ENCODE measurements around the gene TRAF3. TPM values are rescaled to one million over a fixed set of nuclear protein-coding genes. Genes with fewer than 3 reads are reported as not detected.

TRAF3 gene
- total RNA-seq, 1 donor from 2014 or later, result 14.0 TPM

DNA sequence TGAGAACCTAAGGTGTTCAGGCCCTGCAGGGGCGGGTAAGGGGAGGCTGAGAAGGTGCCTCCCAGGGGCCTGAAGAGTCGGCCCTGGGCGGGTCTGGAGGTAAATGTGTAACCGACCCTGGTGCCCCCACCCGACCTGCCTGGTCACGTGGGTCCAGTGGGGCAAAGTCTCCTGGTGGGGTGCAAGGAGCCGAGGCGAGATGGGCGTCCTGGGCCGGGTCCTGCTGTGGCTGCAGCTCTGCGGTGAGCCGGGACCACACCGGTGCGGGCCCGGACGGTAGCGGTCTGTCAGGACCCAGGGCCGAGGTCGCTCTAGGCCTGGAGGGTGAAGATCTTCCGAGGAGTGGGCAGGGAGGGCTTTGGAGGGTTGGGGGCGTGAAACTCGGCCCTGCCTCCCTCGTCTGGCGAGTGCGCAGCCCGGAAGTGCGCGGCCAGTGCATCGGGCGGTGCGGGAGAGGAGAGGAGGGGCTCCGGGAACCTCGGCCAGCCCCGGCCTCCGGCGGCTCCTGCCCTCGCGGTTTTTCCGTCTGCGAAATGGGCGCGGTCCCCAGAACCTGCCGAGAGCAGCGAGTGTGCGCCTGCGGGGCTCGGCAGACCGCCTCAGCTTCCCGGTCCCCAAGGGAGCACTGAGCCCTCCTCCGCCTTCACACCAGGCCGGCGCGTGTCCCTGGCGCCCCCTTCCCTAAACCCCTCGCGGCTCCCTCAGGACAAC lies 145.4 kb downstream of the TRAF3 start, which contains the start of gene AMN:
Gene AMN, plus strand, starts transcription at position 174 of the 711 bp plus-strand sequence. Its CDS starts 26 bp downstream, at position 200.
- H3K36me3 ChIP-seq, result no peaks in the 10 kb centered on the region
- TF ChIP-seq, protein P1, sequence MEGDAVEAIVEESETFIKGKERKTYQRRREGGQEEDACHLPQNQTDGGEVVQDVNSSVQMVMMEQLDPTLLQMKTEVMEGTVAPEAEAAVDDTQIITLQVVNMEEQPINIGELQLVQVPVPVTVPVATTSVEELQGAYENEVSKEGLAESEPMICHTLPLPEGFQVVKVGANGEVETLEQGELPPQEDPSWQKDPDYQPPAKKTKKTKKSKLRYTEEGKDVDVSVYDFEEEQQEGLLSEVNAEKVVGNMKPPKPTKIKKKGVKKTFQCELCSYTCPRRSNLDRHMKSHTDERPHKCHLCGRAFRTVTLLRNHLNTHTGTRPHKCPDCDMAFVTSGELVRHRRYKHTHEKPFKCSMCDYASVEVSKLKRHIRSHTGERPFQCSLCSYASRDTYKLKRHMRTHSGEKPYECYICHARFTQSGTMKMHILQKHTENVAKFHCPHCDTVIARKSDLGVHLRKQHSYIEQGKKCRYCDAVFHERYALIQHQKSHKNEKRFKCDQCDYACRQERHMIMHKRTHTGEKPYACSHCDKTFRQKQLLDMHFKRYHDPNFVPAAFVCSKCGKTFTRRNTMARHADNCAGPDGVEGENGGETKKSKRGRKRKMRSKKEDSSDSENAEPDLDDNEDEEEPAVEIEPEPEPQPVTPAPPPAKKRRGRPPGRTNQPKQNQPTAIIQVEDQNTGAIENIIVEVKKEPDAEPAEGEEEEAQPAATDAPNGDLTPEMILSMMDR (IDR thresholded peaks at IDR 0.05), result no peak
- intact Hi-C loops (cut with DNase I), result loop anchor here (10.0 kb wide), 1 partner anchor 228 kb away; no protein-coding TSS in a partner anchor
- no peak for DNase-seq (ENCODE audit: extremely low spot score in 2 of 2)
- no peaks in the 10 kb centered on the region for H3K9me3 ChIP-seq
- peak within 1 kb of the TSS; percentile 13 to 15 for H3K4me3 ChIP-seq
- H3K4me1 ChIP-seq, result peaks cover 19% of the 10 kb centered on the region
- H3K27ac ChIP-seq, result no peak within 1 kb of the TSS
- no peaks in the 10 kb centered on the region for H3K27me3 ChIP-seq

DNA sequence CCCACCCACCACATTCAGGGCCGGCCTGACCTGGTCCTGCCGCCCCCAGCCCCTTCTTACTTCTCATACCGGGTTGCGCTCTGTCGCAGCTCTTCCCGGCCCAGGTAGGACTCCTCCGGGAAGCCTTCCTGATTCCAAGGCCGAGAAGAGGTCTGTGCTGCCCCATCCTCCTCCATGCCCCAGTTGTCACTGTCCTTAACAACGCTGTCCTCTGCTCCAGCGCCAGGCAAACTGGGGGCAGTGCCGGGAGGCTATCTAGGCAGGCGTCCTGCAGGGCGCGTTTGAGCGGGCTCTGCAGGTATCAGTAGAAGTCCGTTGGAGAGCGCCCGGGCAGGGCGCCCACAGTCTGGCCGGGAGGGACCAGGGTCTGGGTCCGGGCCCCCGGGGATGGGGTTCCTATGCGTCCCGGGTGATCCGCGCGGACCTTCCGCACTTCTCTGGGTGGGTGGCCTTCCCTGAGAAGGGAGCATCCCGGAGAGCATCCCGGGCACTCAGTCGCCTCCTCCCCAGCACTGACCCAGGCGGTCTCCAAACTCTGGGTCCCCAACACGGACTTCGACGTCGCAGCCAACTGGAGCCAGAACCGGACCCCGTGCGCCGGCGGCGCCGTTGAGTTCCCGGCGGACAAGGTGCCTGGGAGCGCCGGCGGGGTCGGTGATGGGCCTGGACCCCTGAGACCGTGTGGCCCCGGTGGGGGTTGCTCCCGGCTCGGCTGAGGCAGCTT lies 146.1 kb downstream of the TRAF3 start:
- no peaks in the 10 kb centered on the region for H3K27me3 ChIP-seq
- H3K4me3 ChIP-seq, result peak overlapping the region; percentile 13 to 15
- intact Hi-C loops (cut with DNase I), result loop anchor here (10.0 kb wide), 1 partner anchor 229 kb away; no protein-coding TSS in a partner anchor
- H3K9me3 ChIP-seq, result no peaks in the 10 kb centered on the region
- no peak for DNase-seq (ENCODE audit: extremely low spot score in 2 of 2)
- H3K36me3 ChIP-seq, result no peaks in the 10 kb centered on the region
- peaks cover 26% of the 10 kb centered on the region for H3K4me1 ChIP-seq
- no peak overlapping the region for H3K27ac ChIP-seq
- TF ChIP-seq, protein P1 (IDR thresholded peaks at IDR 0.05), result no peak
- TF ChIP-seq POLR2A (IDR thresholded peaks at IDR 0.05) (no peak), POLR2AphosphoS5 (IDR thresholded peaks at IDR 0.05; ENCODE audit: insufficient read depth in 1 of 2, low read depth in 1 of 2) (no peak)

DNA sequence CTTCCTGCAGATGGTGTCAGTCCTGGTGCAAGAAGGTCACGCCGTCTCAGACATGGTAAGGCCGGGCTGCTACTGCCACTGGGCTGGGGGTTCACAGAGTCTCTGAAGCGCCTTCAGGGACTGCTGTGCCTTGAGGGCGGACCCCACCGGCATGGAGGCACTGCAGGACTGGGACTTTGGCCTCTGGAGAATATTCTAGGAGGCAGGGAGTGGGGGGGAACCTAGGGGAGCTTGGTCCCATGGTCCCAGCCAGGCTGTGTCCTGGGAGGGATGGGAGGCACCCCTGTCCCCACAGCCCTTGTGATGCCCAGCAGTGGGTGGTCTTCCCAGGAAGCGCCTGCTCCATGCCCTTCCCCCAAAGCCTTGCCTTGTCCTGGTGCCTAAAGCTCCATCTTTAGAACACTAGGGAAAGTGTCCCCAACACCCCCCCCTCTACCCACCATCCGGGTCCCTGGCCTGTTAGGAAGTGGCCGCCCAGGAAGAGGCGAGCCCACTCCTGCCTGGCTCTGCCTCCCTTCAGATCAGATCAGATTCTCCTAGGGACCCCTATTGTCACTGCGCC lies 146.8 kb downstream of the TRAF3 start:
- Histone ChIP-seq H3K36me3 (no peaks in the 10 kb centered on the region), H3K4me3 (no peak overlapping the region), H3K4me1 (peaks cover 33% of the 10 kb centered on the region), H3K9me3 (no peaks in the 10 kb centered on the region), H3K27me3 (no peaks in the 10 kb centered on the region), H3K27ac (no peak overlapping the region)
- intact Hi-C loops (cut with DNase I), result loop anchor here (10.0 kb wide), 1 partner anchor 229 kb away; no protein-coding TSS in a partner anchor
- DNase-seq (ENCODE audit: extremely low spot score in 2 of 2), result no peak
- no peak for TF ChIP-seq POLR2AphosphoS5 (IDR thresholded peaks at IDR 0.05; ENCODE audit: insufficient read depth in 1 of 2, low read depth in 1 of 2)
- TF ChIP-seq, protein P1 (IDR thresholded peaks at IDR 0.05), result no peak
- no peak for TF ChIP-seq POLR2A (IDR thresholded peaks at IDR 0.05)

DNA sequence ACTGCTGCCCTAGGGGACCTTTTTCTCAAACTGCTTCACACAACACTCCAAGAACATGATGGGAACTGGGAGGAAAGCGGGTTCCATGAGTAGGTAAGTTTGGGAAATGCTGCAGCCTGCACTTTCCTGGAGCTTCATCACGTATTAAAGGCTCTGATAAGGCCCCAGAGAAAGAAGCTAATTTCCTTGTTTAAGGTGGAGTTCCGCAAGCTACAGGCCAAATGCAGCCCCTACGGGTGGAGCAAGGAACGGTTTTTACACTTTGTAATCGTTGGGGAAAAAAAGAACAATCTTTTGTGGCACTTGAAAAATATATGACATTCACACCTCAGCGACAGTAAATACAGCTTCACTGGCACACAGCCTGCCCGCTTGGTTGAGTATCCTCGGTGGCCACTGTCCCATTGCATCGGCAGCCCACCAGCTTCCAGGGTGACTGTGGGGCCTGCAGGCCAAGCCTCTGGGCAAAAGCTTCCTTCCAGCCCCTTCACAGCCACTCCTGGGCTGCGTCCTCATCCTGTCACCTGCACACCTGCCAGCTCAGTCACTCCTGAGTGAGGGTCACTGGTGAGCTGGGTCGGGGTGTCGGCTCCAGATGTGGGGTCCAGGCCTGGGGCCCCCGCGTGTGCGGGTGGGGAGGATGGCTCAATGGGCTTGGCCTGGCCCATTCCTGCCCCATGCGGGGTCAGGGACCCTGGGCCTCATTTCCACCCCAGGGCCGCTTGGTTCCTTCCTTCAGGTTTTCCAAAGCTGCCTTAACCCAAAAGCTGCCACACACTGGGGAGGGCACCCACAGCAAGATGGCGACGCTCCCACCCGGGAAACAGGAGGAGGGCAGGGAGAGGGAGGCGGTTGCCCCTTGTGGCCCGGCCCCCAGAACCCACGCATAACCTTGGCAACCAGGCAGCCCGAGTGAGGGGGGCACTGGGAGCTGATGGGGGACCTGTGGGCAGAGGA lies 147.7 kb downstream of the TRAF3 start:
- Histone ChIP-seq H3K27me3 (no peaks in the 10 kb centered on the region), H3K36me3 (no peaks in the 10 kb centered on the region), H3K4me3 (no peak overlapping the region), H3K9me3 (no peaks in the 10 kb centered on the region), H3K4me1 (peaks cover 42% of the 10 kb centered on the region), H3K27ac (no peak overlapping the region)
- intact Hi-C loops (cut with DNase I), result loop anchor here (10.0 kb wide), 1 partner anchor 230 kb away; no protein-coding TSS in a partner anchor
- TF ChIP-seq POLR2AphosphoS5 (IDR thresholded peaks at IDR 0.05; ENCODE audit: insufficient read depth in 1 of 2, low read depth in 1 of 2) (no peak), POLR2A (IDR thresholded peaks at IDR 0.05) (no peak)
- TF ChIP-seq, protein P1 (IDR thresholded peaks at IDR 0.05), result no peak
- no peak for DNase-seq (ENCODE audit: extremely low spot score in 2 of 2)
